ENCODE results near the gene NRROS. TPM values are rescaled to one million over a fixed set of nuclear protein-coding genes. Genes with fewer than 3 reads are reported as not detected.

NRROS gene
- total RNA-seq, 1 experiment from 2014 or later: 1.5 TPM

- Mint-ChIP-seq H3K4me3 (ENCODE audit: unreplicated experiment) (no peak overlapping the region), H3K27ac (ENCODE audit: unreplicated experiment) (no peak overlapping the region), H3K9me3 (ENCODE audit: unreplicated experiment) (no peaks in the 10 kb centered on the region), H3K4me1 (ENCODE audit: low read depth, unreplicated experiment) (peaks cover 6% of the 10 kb centered on the region), H3K36me3 (ENCODE audit: insufficient read depth, unreplicated experiment) (no peaks in the 10 kb centered on the region), H3K27me3 (ENCODE audit: insufficient read depth, unreplicated experiment) (no peaks in the 10 kb centered on the region)
- TF ChIP-seq, protein P1, sequence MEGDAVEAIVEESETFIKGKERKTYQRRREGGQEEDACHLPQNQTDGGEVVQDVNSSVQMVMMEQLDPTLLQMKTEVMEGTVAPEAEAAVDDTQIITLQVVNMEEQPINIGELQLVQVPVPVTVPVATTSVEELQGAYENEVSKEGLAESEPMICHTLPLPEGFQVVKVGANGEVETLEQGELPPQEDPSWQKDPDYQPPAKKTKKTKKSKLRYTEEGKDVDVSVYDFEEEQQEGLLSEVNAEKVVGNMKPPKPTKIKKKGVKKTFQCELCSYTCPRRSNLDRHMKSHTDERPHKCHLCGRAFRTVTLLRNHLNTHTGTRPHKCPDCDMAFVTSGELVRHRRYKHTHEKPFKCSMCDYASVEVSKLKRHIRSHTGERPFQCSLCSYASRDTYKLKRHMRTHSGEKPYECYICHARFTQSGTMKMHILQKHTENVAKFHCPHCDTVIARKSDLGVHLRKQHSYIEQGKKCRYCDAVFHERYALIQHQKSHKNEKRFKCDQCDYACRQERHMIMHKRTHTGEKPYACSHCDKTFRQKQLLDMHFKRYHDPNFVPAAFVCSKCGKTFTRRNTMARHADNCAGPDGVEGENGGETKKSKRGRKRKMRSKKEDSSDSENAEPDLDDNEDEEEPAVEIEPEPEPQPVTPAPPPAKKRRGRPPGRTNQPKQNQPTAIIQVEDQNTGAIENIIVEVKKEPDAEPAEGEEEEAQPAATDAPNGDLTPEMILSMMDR (IDR thresholded peaks at IDR 0.05; ENCODE audit: insufficient read depth in 1 of 2, low read depth in 1 of 2, low read length in 1 of 2, severe bottlenecking in 1 of 2, unreplicated experiment in 1 of 2): no peak
- no TSS peak for BruUV-seq (replicated peaks)
- no peak for DNase-seq
- no peaks in the 10 kb centered on the region for H3K36me3 ChIP-seq (ENCODE audit: control insufficient read depth, insufficient read depth, low read length)
- POLR2A ChIA-PET: no interaction called here
- no peaks in the 10 kb centered on the region for H3K9me3 ChIP-seq
- no peaks in the 10 kb centered on the region for H3K4me1 ChIP-seq
- intact Hi-C loops (cut with micrococcal nuclease; ENCODE audit: unreplicated experiment): no loop called here
- H3K4me3 ChIP-seq (ENCODE audit: low read depth, low read length): no peak overlapping the region
- CTCF ChIA-PET: no interaction called here
- no peaks in the 10 kb centered on the region for H3K27me3 ChIP-seq (replicated peaks; ENCODE audit: control insufficient read depth, insufficient read depth, low read length)
Measured at GRCh38 chr3:196666001-196666867, 26.7 kb downstream of the NRROS start.

DNA sequence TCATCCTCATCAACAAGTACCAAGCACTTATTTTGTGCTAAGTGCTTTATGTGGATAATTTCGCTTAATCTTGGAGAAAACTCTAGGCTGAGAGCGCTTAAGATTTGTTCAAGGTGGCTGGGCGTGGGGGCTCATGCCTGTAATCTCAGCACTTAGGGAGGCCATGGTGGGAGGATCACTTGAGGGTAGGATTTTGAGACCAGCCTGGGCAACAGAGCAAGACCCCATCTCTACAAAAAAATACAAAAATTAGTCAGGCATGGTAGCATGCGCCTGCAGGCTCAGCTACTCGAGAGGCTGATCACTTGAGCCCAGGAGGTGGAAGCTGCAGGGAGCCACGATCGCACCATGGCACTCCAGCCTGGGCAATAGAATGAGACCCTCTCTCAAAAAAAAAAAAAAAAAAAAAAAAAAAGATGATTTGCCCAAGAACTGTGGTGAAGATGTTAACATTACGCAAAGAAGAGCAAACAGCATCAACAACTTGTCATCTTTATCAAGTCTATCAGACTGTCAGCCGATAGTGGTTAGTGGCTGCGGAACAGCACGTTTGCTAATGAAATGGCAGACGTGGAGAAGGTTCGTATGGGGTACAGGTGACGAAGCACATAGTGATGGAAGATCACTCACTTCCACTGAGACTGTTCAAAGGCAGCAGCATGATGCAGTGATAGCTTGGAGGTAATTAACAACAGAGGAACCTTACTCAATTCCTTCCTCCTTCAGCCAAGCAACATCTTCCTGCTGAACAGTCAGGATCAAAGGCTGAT lies 27.7 kb downstream of the NRROS start:
- no TSS peak for BruUV-seq (replicated peaks)
- Mint-ChIP-seq H3K36me3 (ENCODE audit: insufficient read depth, unreplicated experiment) (no peaks in the 10 kb centered on the region), H3K4me1 (ENCODE audit: low read depth, unreplicated experiment) (peaks cover 6% of the 10 kb centered on the region), H3K9me3 (ENCODE audit: unreplicated experiment) (no peaks in the 10 kb centered on the region), H3K27ac (ENCODE audit: unreplicated experiment) (no peak overlapping the region), H3K4me3 (ENCODE audit: unreplicated experiment) (no peak overlapping the region), H3K27me3 (ENCODE audit: insufficient read depth, unreplicated experiment) (peaks cover 2% of the 10 kb centered on the region)
- intact Hi-C loops (cut with micrococcal nuclease; ENCODE audit: unreplicated experiment): no loop called here
- no peaks in the 10 kb centered on the region for H3K4me1 ChIP-seq
- no peaks in the 10 kb centered on the region for H3K36me3 ChIP-seq (ENCODE audit: control insufficient read depth, insufficient read depth, low read length)
- TF ChIP-seq, protein P1 (IDR thresholded peaks at IDR 0.05; ENCODE audit: insufficient read depth in 1 of 2, low read depth in 1 of 2, low read length in 1 of 2, severe bottlenecking in 1 of 2, unreplicated experiment in 1 of 2): no peak
- DNase-seq: no peak
- H3K4me3 ChIP-seq (ENCODE audit: low read depth, low read length): no peak overlapping the region
- no peaks in the 10 kb centered on the region for H3K27me3 ChIP-seq (replicated peaks; ENCODE audit: control insufficient read depth, insufficient read depth, low read length)
- ChIA-PET CTCF (no interaction called here), POLR2A (no interaction called here)
- no peaks in the 10 kb centered on the region for H3K9me3 ChIP-seq

- no peaks in the 10 kb centered on the region for H3K9me3 Mint-ChIP-seq (ENCODE audit: unreplicated experiment)
- ChIA-PET POLR2A (no interaction called here), CTCF (no interaction called here)
- no peaks in the 10 kb centered on the region for H3K36me3 ChIP-seq (ENCODE audit: control insufficient read depth, insufficient read depth, low read length)
- H3K27me3 Mint-ChIP-seq (ENCODE audit: insufficient read depth, unreplicated experiment): peaks cover 2% of the 10 kb centered on the region
- H3K4me3 Mint-ChIP-seq (ENCODE audit: unreplicated experiment): no peak overlapping the region
- no peak overlapping the region for H3K4me3 ChIP-seq (ENCODE audit: low read depth, low read length)
- intact Hi-C loops (cut with micrococcal nuclease; ENCODE audit: unreplicated experiment): no loop called here
- H3K4me1 Mint-ChIP-seq (ENCODE audit: low read depth, unreplicated experiment): peaks cover 6% of the 10 kb centered on the region
- no peaks in the 10 kb centered on the region for H3K27me3 ChIP-seq (replicated peaks; ENCODE audit: control insufficient read depth, insufficient read depth, low read length)
- H3K9me3 ChIP-seq: no peaks in the 10 kb centered on the region
- H3K27ac Mint-ChIP-seq (ENCODE audit: unreplicated experiment): no peak overlapping the region
- H3K4me1 ChIP-seq: no peaks in the 10 kb centered on the region
- DNase-seq: no peak
- H3K36me3 Mint-ChIP-seq (ENCODE audit: insufficient read depth, unreplicated experiment): no peaks in the 10 kb centered on the region
- TF ChIP-seq, protein P1 (IDR thresholded peaks at IDR 0.05; ENCODE audit: insufficient read depth in 1 of 2, low read depth in 1 of 2, low read length in 1 of 2, severe bottlenecking in 1 of 2, unreplicated experiment in 1 of 2): no peak
- BruUV-seq (replicated peaks): no TSS peak
Measured at GRCh38 chr3:196670339-196670738, 30.8 kb downstream of the NRROS start.

Data from Caco-2 (cell line).